OCI-LY3 (cell line): ENCODE measurements around the gene RFX7.

Source experiments
- H2AFZ ChIP-seq: fragments of 200-600, 300-600 bp; shearing (Covaris generic); 2 replicates; pipeline ENCODE4 v1.6.0; 2014; ENCODE audit warnings: antibody characterized with exemption, low read depth, low read length
- H3K27ac ChIP-seq: fragments of 200-600, 300-600 bp; sonication (generic); 2 replicates; pipeline ENCODE4 v1.5.1; 2014; ENCODE audit warnings: mild to moderate bottlenecking, low read length, moderate library complexity, mixed read lengths
- H3K27me3 ChIP-seq: fragments of 200-600, 300-600 bp; sonication (generic); 2 replicates; pipeline ENCODE4 v1.6.1; 2014; ENCODE audit warnings: low read depth, low read length, mixed read lengths
- H3K36me3 ChIP-seq: fragments of 200-600, 300-600 bp; sonication (generic); replicated peaks from 2 replicates; pipeline ENCODE3; 2014; ENCODE audit warnings: low read depth, low read length, mixed read lengths
- H3K4me1 ChIP-seq: fragments of 300-600, 200-600 bp; sonication (generic); 2 replicates; pipeline ENCODE4 v1.6.1; 2014; ENCODE audit warnings: low read length, mixed read lengths
- H3K4me2 ChIP-seq: fragments of 200-600, 300-600 bp; sonication (generic); 2 replicates; pipeline ENCODE4 v1.6.1; 2014; ENCODE audit warnings: low read length, mixed read lengths
- H3K4me3 ChIP-seq: fragments of 300-600, 200-600 bp; sonication (generic); 2 replicates; pipeline ENCODE4 v1.5.1; 2014; ENCODE audit warnings: antibody characterized with exemption, mild to moderate bottlenecking, low read length, moderate library complexity
- H3K79me2 ChIP-seq: fragments of 300-600, 200-600 bp; shearing (Covaris generic); 2 replicates; pipeline ENCODE4 v1.6.1; 2014; ENCODE audit warnings: mild to moderate bottlenecking, low read length, mixed read lengths
- H3K9ac ChIP-seq: fragments of 300-600, 200-600 bp; shearing (Covaris generic); 2 replicates; pipeline ENCODE4 v1.6.0; 2014; ENCODE audit warnings: mild to moderate bottlenecking, low read length, moderate library complexity
- H3K9me3 ChIP-seq: fragments of 200-600, 300-600 bp; shearing (Covaris generic); 2 replicates; pipeline ENCODE4 v1.6.1; 2014; ENCODE audit warnings: low read length, mixed read lengths; ENCODE audit not compliant: insufficient read depth
- H4K20me1 ChIP-seq: fragments of 200-600, 300-600 bp; sonication (generic); 2 replicates; pipeline ENCODE4 v1.6.1; 2016; ENCODE audit warnings: low read length, mixed read lengths; ENCODE audit not compliant: insufficient read depth
- CTCF ChIP-seq: fragments of 200-600, 300-600 bp; sonication (generic); IDR thresholded peaks from 2 replicates; pipeline ENCODE4 v1.5.1; 2014; ENCODE audit warnings: antibody characterized with exemption, low read length, low read depth
- EZH2phosphoT487 ChIP-seq: fragments of 200-600 bp; shearing (Covaris generic); IDR thresholded peaks from 2 replicates; pipeline ENCODE4 v1.6.1; 2018; ENCODE audit warnings: antibody characterized with exemption, mixed run types, low read depth

Gene RFX7

GRCh38 chr15:56047354-56047753 is 196.3 kb downstream of the RFX7 start:
- Histone ChIP-seq H3K27ac (no peak overlapping the region), H3K9ac (no peak overlapping the region), H4K20me1 (no peaks in the 10 kb centered on the region), H3K36me3 (no peaks in the 10 kb centered on the region), H3K4me2 (no peak overlapping the region), H3K4me1 (peaks cover 10% of the 10 kb centered on the region), H2AFZ (no peak overlapping the region), H3K79me2 (no peaks in the 10 kb centered on the region), H3K4me3 (no peak overlapping the region), H3K27me3 (peaks cover 2% of the 10 kb centered on the region; the same call in 1 of the 2 replicates), H3K9me3 (no peaks in the 10 kb centered on the region)
- no peak for TF ChIP-seq EZH2phosphoT487
- no peak for TF ChIP-seq CTCF

DNA sequence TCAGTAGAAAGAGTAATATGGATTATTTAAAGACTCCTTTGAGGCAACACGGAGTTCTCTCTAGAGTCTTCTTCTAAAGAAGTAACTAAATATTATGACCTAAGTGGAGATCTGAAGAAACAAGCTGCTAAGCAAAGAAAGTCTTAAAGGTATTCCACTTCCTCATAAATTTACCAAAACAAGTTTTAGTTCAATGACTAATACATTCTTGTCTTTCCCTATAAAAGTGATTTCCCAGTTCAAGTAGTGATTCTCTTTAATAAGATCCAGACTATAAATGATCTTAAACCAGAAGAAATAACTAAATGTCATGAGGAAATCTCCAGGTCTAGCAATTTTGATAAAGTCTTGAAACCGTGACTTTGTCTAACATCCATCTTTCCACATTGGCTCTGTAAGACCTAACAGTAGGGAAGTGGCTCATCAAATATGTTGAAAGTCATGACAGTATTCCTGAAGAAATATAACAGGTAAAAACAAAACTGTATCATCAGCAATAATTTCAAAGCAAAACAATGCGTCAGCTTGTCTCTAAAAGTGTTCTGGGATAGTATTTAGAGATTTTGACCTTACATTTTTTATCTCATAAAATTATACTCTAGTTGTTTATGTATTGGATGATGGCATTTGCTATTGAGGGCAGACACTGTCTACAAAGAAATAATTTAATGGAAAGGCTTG is 198.5 kb downstream of the RFX7 start:
- no peaks in the 10 kb centered on the region for H3K9me3 ChIP-seq
- H3K79me2 ChIP-seq = no peaks in the 10 kb centered on the region
- H3K27ac ChIP-seq = no peak overlapping the region
- H3K4me3 ChIP-seq = no peak overlapping the region
- H3K9ac ChIP-seq = no peak overlapping the region
- H3K36me3 ChIP-seq = no peaks in the 10 kb centered on the region
- TF ChIP-seq EZH2phosphoT487 (no peak), CTCF (no peak)
- no peak overlapping the region for H2AFZ ChIP-seq
- peaks cover 13% of the 10 kb centered on the region for H3K4me1 ChIP-seq
- H4K20me1 ChIP-seq = no peaks in the 10 kb centered on the region
- no peak overlapping the region for H3K4me2 ChIP-seq
- peaks cover 2% of the 10 kb centered on the region; the same call in 1 of the 2 replicates for H3K27me3 ChIP-seq

GRCh38 chr15:56042982-56043980 is 200.4 kb downstream of the RFX7 start:
- Histone ChIP-seq H3K36me3 (no peaks in the 10 kb centered on the region), H3K79me2 (no peaks in the 10 kb centered on the region), H3K4me2 (peak overlapping the region; percentile 39; the same call in 1 of the 2 replicates), H3K9ac (no peak overlapping the region), H3K4me3 (no peak overlapping the region), H3K27me3 (peaks cover 2% of the 10 kb centered on the region; the same call in 1 of the 2 replicates), H3K4me1 (peaks cover 14% of the 10 kb centered on the region), H3K27ac (no peak overlapping the region), H3K9me3 (no peaks in the 10 kb centered on the region), H4K20me1 (no peaks in the 10 kb centered on the region), H2AFZ (no peak overlapping the region; the same call in 1 of the 2 replicates)
- TF ChIP-seq CTCF = no peak
- TF ChIP-seq EZH2phosphoT487 = no peak

- no peak overlapping the region for H3K9ac ChIP-seq
- H3K27ac ChIP-seq = no peak overlapping the region
- H2AFZ ChIP-seq = no peak overlapping the region
- no peak overlapping the region for H3K4me2 ChIP-seq
- no peaks in the 10 kb centered on the region for H3K36me3 ChIP-seq
- no peaks in the 10 kb centered on the region for H4K20me1 ChIP-seq
- TF ChIP-seq EZH2phosphoT487 (no peak), CTCF (no peak)
- no peaks in the 10 kb centered on the region for H3K79me2 ChIP-seq
- H3K9me3 ChIP-seq = no peaks in the 10 kb centered on the region
- H3K4me3 ChIP-seq = no peak overlapping the region
- peaks cover 2% of the 10 kb centered on the region; the same call in 1 of the 2 replicates for H3K27me3 ChIP-seq
- peaks cover 19% of the 10 kb centered on the region for H3K4me1 ChIP-seq
These were observed 201.2 kb downstream of the RFX7 start for GRCh38 chr15:56042498-56042897.
